Measurements from ENCODE around the gene STK11IP. TPM values are rescaled to one million over a fixed set of nuclear protein-coding genes. Genes with fewer than 3 reads are reported as not detected.

Gene STK11IP
- total RNA-seq, 4 donors from 2014 or later: 19.4 to 62.6 (median 51.5) TPM

- Histone ChIP-seq H3K4me3 (peak overlapping the region; percentile 35 to 75 (median 57)), H3K27me3 (no peaks in the 10 kb centered on the region), H3K27ac (no peak overlapping the region), H3K36me3 (no peaks in the 10 kb centered on the region), H3K9me3 (peaks cover 0 to 4% (median 0%) of the 10 kb centered on the region in 4 donors), H3K4me1 (peaks cover 0 to 16% (median 4%) of the 10 kb centered on the region in 4 donors)
- no peak for DNase-seq
- TF ChIP-seq CTCF (IDR thresholded peaks at IDR 0.05): no peak
- no peak for TF ChIP-seq POLR2A (IDR thresholded peaks at IDR 0.05)
These were observed 44.6 kb upstream of the STK11IP start for GRCh38 chr2:219553168-219553417.

- H3K4me3 ChIP-seq: no peak overlapping the region
- H3K27ac ChIP-seq: no peak overlapping the region
- no peak for DNase-seq
- TF ChIP-seq POLR2A (IDR thresholded peaks at IDR 0.05): no peak
- no peak for TF ChIP-seq CTCF (IDR thresholded peaks at IDR 0.05)
- H3K27me3 ChIP-seq: no peaks in the 10 kb centered on the region
- peaks cover 0 to 4% (median 0%) of the 10 kb centered on the region in 4 donors for H3K9me3 ChIP-seq
- no peaks in the 10 kb centered on the region for H3K36me3 ChIP-seq
- peaks cover 0 to 16% (median 4%) of the 10 kb centered on the region in 4 donors for H3K4me1 ChIP-seq
These were observed 44.1 kb upstream of the STK11IP start for GRCh38 chr2:219553463-219553963.

GRCh38 chr2:219554350-219554749, 43.3 kb upstream of the STK11IP start:
- Histone ChIP-seq H3K9me3 (peaks cover 0 to 4% (median 0%) of the 10 kb centered on the region in 4 donors), H3K27me3 (no peaks in the 10 kb centered on the region), H3K4me3 (no peak overlapping the region), H3K36me3 (no peaks in the 10 kb centered on the region), H3K4me1 (peaks cover 0 to 16% (median 4%) of the 10 kb centered on the region in 4 donors), H3K27ac (no peak overlapping the region)
- no peak for DNase-seq
- TF ChIP-seq POLR2A (IDR thresholded peaks at IDR 0.05) (no peak), CTCF (IDR thresholded peaks at IDR 0.05) (no peak)

GRCh38 chr2:219555956-219556355, 41.7 kb upstream of the STK11IP start:
- DNase-seq: no peak
- Histone ChIP-seq H3K27me3 (no peaks in the 10 kb centered on the region), H3K36me3 (no peaks in the 10 kb centered on the region), H3K27ac (no peak overlapping the region), H3K4me3 (no peak overlapping the region), H3K9me3 (peaks cover 0 to 4% (median 0%) of the 10 kb centered on the region in 4 donors), H3K4me1 (peaks cover 0 to 16% (median 4%) of the 10 kb centered on the region in 4 donors)
- TF ChIP-seq CTCF (IDR thresholded peaks at IDR 0.05) (no peak), POLR2A (IDR thresholded peaks at IDR 0.05) (no peak)

GRCh38 chr2:219556413-219556812, 41.2 kb upstream of the STK11IP start:
- Histone ChIP-seq H3K4me3 (no peak overlapping the region), H3K27me3 (no peaks in the 10 kb centered on the region), H3K9me3 (peaks cover 0 to 4% (median 0%) of the 10 kb centered on the region in 4 donors), H3K4me1 (peaks cover 0 to 16% (median 4%) of the 10 kb centered on the region in 4 donors), H3K36me3 (no peaks in the 10 kb centered on the region), H3K27ac (no peak overlapping the region)
- no peak for TF ChIP-seq POLR2A (IDR thresholded peaks at IDR 0.05)
- DNase-seq: no peak

GRCh38 chr2:219557320-219557719, 40.3 kb upstream of the STK11IP start:
- no peak for TF ChIP-seq CTCF (IDR thresholded peaks at IDR 0.05)
- no peak for TF ChIP-seq POLR2A (IDR thresholded peaks at IDR 0.05)
- H3K27me3 ChIP-seq: no peaks in the 10 kb centered on the region
- H3K36me3 ChIP-seq: no peaks in the 10 kb centered on the region
- peaks cover 0 to 11% (median 2%) of the 10 kb centered on the region in 4 donors for H3K4me1 ChIP-seq
- no peak for DNase-seq
- H3K4me3 ChIP-seq: no peak overlapping the region
- H3K9me3 ChIP-seq: peaks cover 0 to 4% (median 0%) of the 10 kb centered on the region in 4 donors
- H3K27ac ChIP-seq: no peak overlapping the region
